ENCODE data around the gene ANKRD44. TPM values are rescaled to one million over a fixed set of nuclear protein-coding genes. Genes with fewer than 3 reads are reported as not detected.

The ANKRD44 gene
- total RNA-seq, 2 experiments from 2014 or later, result 223 to 283 TPM

DNA sequence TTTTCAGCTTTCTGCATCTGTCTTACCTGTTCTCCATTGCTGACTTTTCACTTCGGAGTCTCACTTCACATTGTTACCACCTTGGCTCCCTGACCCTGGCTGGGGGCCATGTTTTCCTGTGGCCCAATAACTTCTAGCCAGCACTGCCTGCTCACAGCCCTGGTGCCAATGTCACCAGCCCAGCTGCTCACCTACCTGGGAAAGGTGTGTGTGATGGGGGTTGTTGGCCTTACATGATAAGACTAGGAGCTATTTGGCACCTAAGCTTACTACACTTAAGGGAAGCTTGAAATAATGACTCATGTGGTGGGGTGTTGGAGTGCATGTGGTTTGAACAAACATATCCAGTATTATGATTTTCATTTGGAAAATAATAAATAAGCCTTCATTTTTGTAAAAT lies 346.6 kb downstream of the ANKRD44 start:
- Mint-ChIP-seq H3K4me3 (no peak overlapping the region), H3K27ac (no peak overlapping the region), H3K9me3 (peaks cover 19% of the 10 kb centered on the region), H3K36me3 (ENCODE audit: low read depth) (peaks cover 4% of the 10 kb centered on the region), H3K4me1 (peaks cover 24% of the 10 kb centered on the region), H3K27me3 (no peaks in the 10 kb centered on the region)
- ChIA-PET POLR2A (no interaction called here), CTCF (interaction anchor here (1.0 to 1.5 kb wide), 3 partner anchors 8 to 77 kb away, joined by 3 read pairs; no protein-coding TSS in a partner anchor)
- DNase-seq, result no peak

DNA sequence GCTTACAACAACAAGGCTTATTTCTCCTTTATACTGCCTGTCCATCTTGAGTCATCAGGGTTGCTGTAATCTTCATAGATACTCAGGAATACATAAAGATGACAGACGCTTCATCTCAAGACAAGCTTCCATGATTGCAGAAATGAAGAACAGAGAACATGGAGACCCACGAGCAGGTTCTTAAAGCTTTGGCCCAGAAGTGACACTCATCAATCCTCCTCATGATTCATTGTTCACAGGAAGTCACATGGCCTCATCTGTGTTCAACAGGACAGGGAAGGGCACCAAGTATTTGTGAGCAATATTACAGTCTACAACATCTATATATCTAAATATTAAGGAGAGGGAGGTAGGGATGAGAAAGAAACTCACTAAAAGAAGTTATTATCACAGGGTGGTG lies 347.5 kb downstream of the ANKRD44 start:
- Mint-ChIP-seq H3K9me3 (peaks cover 17% of the 10 kb centered on the region), H3K4me3 (no peak overlapping the region), H3K27me3 (no peaks in the 10 kb centered on the region), H3K27ac (peak overlapping the region; percentile 22), H3K36me3 (ENCODE audit: low read depth) (peaks cover 4% of the 10 kb centered on the region), H3K4me1 (peaks cover 24% of the 10 kb centered on the region)
- ChIA-PET CTCF (interaction anchor here (0.7 to 1.5 kb wide), 2 partner anchors 9 to 25 kb away, joined by 3 read pairs; no protein-coding TSS in a partner anchor), POLR2A (no interaction called here)
- DNase-seq, result no peak

DNA sequence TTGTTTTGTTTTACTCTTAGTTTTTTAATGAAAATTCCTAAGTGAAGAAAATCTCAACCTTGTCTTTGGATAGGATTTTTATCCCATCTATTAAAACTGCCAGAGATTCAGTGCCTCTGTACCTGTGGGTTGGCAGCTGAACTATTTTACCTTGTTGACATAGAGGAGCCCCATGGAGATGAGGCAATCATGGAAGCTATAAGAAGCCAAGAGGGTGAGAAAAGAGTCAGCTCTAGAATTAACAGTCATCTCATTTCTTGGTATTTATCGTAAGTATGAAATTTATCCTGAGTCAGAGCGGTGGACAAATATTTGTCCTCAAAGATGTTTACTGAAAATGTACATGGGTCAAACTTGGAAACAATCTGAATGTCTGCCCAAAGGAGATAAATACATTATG lies 348.3 kb downstream of the ANKRD44 start:
- peaks cover 24% of the 10 kb centered on the region for H3K4me1 Mint-ChIP-seq
- DNase-seq, result no peak
- no peak overlapping the region for H3K27ac Mint-ChIP-seq
- H3K36me3 Mint-ChIP-seq (ENCODE audit: low read depth), result peaks cover 4% of the 10 kb centered on the region
- ChIA-PET POLR2A (interaction anchor here (0.5 to 1.0 kb wide), 2 partner anchors 9 to 35 kb away, joined by 4 to 5 read pairs; no protein-coding TSS in a partner anchor), CTCF (interaction anchor here (1.0 kb wide), 1 partner anchor 8 kb away, joined by 4 read pairs; no protein-coding TSS in a partner anchor)
- no peak overlapping the region for H3K4me3 Mint-ChIP-seq
- H3K9me3 Mint-ChIP-seq, result peaks cover 14% of the 10 kb centered on the region
- H3K27me3 Mint-ChIP-seq, result no peaks in the 10 kb centered on the region

DNA sequence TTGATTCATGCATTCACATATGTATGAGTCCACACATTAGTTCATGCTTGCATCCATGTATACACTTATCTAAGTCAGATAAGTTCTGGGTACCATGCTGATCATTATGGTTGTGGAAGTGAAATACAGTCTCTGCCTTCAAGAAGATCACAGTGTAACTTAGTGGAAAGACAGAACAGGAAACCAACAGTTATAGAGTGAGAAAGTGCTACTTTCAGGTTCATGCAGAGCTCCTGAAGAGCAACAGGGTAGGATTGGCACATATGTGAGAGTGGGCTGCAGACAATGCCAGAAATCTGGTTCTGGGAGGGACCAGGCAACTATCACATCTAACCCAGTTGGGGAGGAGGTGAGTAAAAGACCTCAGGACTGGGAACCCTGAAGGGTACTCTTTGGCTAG lies 348.7 kb downstream of the ANKRD44 start:
- H3K4me1 Mint-ChIP-seq, result peaks cover 24% of the 10 kb centered on the region
- DNase-seq, result no peak
- POLR2A ChIA-PET, result interaction anchor here (0.5 to 1.0 kb wide), 3 partner anchors 8 to 46 kb away, joined by 3 to 5 read pairs (median 4); no protein-coding TSS in a partner anchor
- H3K27me3 Mint-ChIP-seq, result no peaks in the 10 kb centered on the region
- peaks cover 14% of the 10 kb centered on the region for H3K9me3 Mint-ChIP-seq
- CTCF ChIA-PET, result interaction anchor here (1.0 kb wide), 1 partner anchor 8 kb away, joined by 4 read pairs; no protein-coding TSS in a partner anchor
- H3K36me3 Mint-ChIP-seq (ENCODE audit: low read depth), result peaks cover 4% of the 10 kb centered on the region
- H3K4me3 Mint-ChIP-seq, result no peak overlapping the region
- H3K27ac Mint-ChIP-seq, result no peak overlapping the region

DNA sequence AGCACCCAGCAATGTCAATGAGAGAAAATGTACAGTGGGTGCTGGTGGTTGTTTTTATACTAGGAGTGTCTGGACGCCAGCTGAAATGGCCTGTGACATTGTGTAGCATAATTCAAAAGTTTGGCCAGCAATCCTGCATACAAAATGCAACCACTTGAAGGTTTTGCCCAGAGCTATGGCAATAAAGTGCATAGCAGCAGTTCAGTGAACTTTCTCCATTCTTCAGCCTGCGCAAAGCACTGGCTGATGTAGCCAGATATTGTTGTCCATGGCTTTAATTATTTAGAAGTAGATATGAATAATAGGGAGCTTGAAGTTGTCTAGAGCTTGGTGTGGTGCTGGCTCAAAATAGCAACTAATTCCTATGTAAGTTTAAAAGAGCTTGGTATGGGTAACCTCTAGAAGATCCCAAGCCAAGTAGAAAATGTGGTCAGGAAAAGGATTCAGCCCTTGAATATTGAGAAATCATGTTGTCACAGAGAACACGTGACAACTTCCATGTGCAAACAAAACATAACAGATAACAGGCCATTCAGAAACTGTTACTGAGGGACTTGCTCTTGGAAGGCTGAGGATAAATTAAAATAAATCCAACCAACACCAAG lies 350.7 kb downstream of the ANKRD44 start:
- H3K4me3 Mint-ChIP-seq, result no peak overlapping the region
- ChIA-PET CTCF (interaction anchor here (1.0 to 1.4 kb wide), 2 partner anchors 11 to 20 kb away, joined by 3 to 4 read pairs; no protein-coding TSS in a partner anchor), POLR2A (no interaction called here)
- H3K27ac Mint-ChIP-seq, result no peak overlapping the region
- DNase-seq, result no peak
- H3K36me3 Mint-ChIP-seq (ENCODE audit: low read depth), result peaks cover 4% of the 10 kb centered on the region
- H3K4me1 Mint-ChIP-seq, result peaks cover 24% of the 10 kb centered on the region
- no peaks in the 10 kb centered on the region for H3K27me3 Mint-ChIP-seq
- peaks cover 11% of the 10 kb centered on the region for H3K9me3 Mint-ChIP-seq

DNA sequence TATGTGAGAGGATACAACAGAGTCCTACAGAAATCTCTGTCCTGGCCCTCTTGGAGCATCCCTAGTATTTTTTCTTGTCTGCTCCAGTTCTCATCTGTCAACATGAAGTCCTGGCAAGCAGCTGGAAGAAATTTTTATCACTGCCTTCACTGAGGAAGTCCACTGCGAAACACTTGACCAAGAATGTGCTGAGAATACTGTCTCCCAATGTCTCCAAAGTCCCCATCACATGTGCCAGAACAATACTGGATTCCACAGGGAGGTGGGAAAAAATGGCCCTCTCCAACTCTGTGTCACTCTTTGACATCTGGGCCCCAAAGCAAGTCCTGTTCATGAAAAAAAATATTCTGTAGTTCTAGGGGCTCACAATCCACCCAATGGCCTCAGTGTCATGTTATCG lies 351.3 kb downstream of the ANKRD44 start:
- no peak for DNase-seq
- Mint-ChIP-seq H3K27ac (no peak overlapping the region), H3K9me3 (peaks cover 11% of the 10 kb centered on the region), H3K4me3 (no peak overlapping the region), H3K27me3 (no peaks in the 10 kb centered on the region), H3K36me3 (ENCODE audit: low read depth) (peaks cover 4% of the 10 kb centered on the region), H3K4me1 (peaks cover 24% of the 10 kb centered on the region)
- ChIA-PET CTCF (interaction anchor here (1.0 to 1.4 kb wide), 2 partner anchors 11 to 20 kb away, joined by 3 to 4 read pairs; no protein-coding TSS in a partner anchor), POLR2A (no interaction called here)

DNA sequence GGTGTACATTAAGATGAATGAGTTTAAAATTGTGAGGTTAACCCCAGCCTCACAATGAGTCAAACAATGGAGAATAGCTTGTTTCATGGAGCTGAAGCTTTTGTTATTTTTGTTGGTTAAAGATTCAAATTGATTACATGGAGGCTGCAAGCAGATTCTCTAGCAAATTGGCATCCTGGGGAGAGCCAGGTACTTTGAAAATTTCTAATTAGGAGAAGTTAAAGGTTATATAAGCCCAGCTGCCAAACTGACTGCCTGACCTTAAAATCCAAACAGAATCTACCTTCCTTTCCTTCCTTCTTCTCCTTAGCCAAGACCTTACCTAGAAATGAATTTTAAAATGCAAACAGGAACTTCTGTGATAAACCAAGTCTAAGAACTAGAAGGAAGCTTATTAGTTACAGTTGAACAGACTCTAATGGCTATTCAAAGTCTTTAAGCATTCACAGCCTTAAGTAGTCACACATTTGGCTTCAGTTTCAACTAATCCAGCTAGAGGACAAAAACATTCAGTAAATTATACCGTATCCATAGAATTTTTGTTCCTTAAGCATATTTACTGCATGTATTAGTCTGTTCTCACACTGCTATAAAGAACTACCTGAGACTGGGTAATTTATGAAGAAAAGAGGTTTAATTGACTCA lies 352.6 kb downstream of the ANKRD44 start:
- Mint-ChIP-seq H3K27me3 (no peaks in the 10 kb centered on the region), H3K36me3 (ENCODE audit: low read depth) (peaks cover 2% of the 10 kb centered on the region), H3K27ac (no peak overlapping the region), H3K9me3 (peaks cover 9% of the 10 kb centered on the region), H3K4me1 (peaks cover 19% of the 10 kb centered on the region), H3K4me3 (no peak overlapping the region)
- POLR2A ChIA-PET, result interaction anchor here (0.6 kb wide), 1 partner anchor 40 kb away, joined by 3 read pairs; no protein-coding TSS in a partner anchor
- CTCF ChIA-PET, result interaction anchor here (1.3 to 1.4 kb wide), 2 partner anchors 14 to 16 kb away, joined by 3 to 5 read pairs; no protein-coding TSS in a partner anchor
- no peak for DNase-seq

DNA sequence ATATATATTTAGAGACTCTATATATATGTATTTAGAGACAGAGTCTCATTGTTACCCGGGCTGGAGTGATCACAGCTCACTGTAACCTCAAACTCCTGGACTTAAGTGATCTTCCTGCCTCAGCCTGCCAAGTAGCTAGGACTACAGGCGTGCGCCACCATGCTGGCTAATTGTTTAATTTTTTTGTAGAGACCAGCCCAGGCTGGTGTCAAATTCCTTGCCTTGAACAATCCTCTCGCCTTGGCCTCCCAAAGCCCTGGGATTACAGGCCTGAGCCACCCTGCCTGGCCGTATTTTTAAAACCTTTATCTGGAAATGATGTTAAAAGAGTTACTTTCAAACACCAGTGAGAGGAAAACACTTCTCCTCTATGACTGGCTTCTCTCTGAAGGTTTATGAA lies 353.1 kb downstream of the ANKRD44 start:
- Mint-ChIP-seq H3K27me3 (no peaks in the 10 kb centered on the region), H3K36me3 (ENCODE audit: low read depth) (no peaks in the 10 kb centered on the region), H3K27ac (no peak overlapping the region), H3K4me3 (no peak overlapping the region), H3K9me3 (peaks cover 7% of the 10 kb centered on the region), H3K4me1 (peaks cover 15% of the 10 kb centered on the region)
- CTCF ChIA-PET, result interaction anchor here (0.8 to 1.4 kb wide), 4 partner anchors 14 to 26 kb away, joined by 3 to 5 read pairs (median 3); no protein-coding TSS in a partner anchor
- DNase-seq, result no peak
- POLR2A ChIA-PET, result no interaction called here

DNA sequence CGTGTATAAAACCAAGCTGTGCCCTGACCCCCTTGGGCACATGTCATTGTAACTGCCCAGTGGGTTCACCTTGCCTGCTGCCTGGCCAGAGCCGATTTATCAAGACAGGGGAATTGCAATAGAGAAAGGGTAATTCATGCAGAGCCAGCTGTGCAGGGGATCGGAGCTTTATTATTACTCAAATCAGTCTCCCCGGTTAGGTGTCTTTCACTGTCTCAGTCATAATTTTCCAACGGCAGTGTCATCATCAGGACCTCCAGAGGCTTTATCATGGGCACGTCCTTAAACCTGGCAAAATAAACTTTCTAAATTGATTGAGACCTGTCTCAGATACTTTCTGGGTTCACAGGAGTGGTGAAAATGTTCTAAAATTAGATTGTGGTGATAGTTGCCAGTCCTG lies 354.5 kb downstream of the ANKRD44 start:
- CTCF ChIA-PET, result interaction anchor here (1.0 to 1.9 kb wide), 3 partner anchors 13 to 21 kb away, joined by 3 to 5 read pairs (median 4); no protein-coding TSS in a partner anchor
- Mint-ChIP-seq H3K4me1 (peaks cover under 1% of the 10 kb centered on the region), H3K27ac (no peak overlapping the region), H3K4me3 (no peak overlapping the region), H3K27me3 (peaks cover 4% of the 10 kb centered on the region), H3K36me3 (ENCODE audit: low read depth) (no peaks in the 10 kb centered on the region), H3K9me3 (peaks cover 7% of the 10 kb centered on the region)
- no peak for DNase-seq
- POLR2A ChIA-PET, result no interaction called here

DNA sequence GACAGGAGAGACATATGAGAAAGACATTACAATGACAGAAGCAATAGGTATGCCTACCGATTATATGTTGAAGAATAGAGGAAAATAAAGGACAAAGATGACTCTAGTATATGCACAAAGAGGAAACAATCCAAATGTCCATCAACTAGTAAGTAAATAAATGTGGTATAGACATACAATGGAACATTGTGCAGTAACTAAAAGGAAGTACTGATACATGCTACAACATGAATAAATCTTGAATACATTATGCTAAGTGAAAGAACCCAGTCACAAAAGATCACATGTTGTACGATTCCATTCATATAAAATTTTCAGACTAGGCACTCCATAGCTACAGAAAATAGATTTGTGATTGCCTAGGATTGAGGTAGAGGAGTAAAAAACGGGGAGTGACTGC lies 355.5 kb downstream of the ANKRD44 start:
- no peaks in the 10 kb centered on the region for H3K36me3 Mint-ChIP-seq (ENCODE audit: low read depth)
- peaks cover 6% of the 10 kb centered on the region for H3K9me3 Mint-ChIP-seq
- DNase-seq, result no peak
- H3K27ac Mint-ChIP-seq, result no peak overlapping the region
- no peak overlapping the region for H3K4me3 Mint-ChIP-seq
- H3K27me3 Mint-ChIP-seq, result peaks cover 6% of the 10 kb centered on the region
- H3K4me1 Mint-ChIP-seq, result no peaks in the 10 kb centered on the region
- ChIA-PET CTCF (interaction anchor here (0.6 to 1.9 kb wide), 3 partner anchors 12 to 542 kb away, joined by 3 to 5 read pairs (median 3); no protein-coding TSS in a partner anchor), POLR2A (no interaction called here)

DNA sequence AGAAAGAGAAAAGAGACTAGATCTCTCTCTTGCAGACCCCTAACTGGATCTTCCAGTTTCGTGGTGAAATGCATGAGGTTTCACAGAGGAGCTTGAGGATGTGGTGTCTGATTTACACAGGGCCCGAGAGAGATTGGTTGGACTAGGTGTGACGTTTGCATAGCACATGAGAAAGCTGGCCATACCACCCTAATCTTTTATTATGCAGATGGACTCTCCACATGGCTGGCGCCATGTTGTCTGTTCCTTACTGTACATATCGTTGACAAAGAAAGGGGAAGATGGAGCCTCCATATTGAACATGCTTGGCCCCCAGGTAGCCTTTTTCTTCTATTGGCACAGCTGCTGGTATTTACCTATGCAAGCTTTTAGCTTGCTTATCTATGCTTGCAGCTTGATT lies 356.6 kb downstream of the ANKRD44 start:
- Mint-ChIP-seq H3K27me3 (peaks cover 6% of the 10 kb centered on the region), H3K4me1 (no peaks in the 10 kb centered on the region), H3K9me3 (peaks cover 4% of the 10 kb centered on the region), H3K4me3 (no peak overlapping the region), H3K36me3 (ENCODE audit: low read depth) (no peaks in the 10 kb centered on the region), H3K27ac (no peak overlapping the region)
- POLR2A ChIA-PET, result interaction anchor here (0.6 kb wide), 1 partner anchor 8 kb away, joined by 5 read pairs; no protein-coding TSS in a partner anchor
- CTCF ChIA-PET, result interaction anchor here (0.6 to 1.6 kb wide), 5 partner anchors 18 to 430 kb away, joined by 3 to 6 read pairs (median 3); no protein-coding TSS in a partner anchor
- DNase-seq, result no peak

DNA sequence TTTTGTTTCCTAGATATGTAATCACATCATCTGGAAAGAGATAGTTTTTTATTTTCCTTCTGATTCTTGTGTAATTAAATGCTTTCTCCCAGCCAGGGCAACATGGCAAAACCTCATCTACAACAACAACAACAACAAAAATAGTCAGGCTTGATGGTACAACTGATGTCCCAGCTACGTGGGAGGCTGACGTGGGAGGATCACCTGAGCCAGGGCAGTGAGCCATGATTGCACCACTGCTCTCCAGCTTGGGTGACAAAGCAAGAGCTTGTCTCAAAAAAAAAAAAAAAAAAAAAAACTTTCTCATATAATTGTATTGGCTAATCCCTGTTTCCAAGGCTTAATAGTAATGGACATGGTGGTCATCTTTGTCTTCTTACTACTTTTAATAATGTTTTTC lies 357.6 kb downstream of the ANKRD44 start:
- no peak overlapping the region for H3K4me3 Mint-ChIP-seq
- CTCF ChIA-PET, result interaction anchor here (0.6 to 1.6 kb wide), 5 partner anchors 20 to 777 kb away, joined by 3 to 6 read pairs (median 3); no protein-coding TSS in a partner anchor
- DNase-seq, result no peak
- H3K27me3 Mint-ChIP-seq, result peaks cover 6% of the 10 kb centered on the region
- H3K9me3 Mint-ChIP-seq, result no peaks in the 10 kb centered on the region
- no peaks in the 10 kb centered on the region for H3K36me3 Mint-ChIP-seq (ENCODE audit: low read depth)
- H3K27ac Mint-ChIP-seq, result no peak overlapping the region
- H3K4me1 Mint-ChIP-seq, result no peaks in the 10 kb centered on the region
- POLR2A ChIA-PET, result interaction anchor here (0.6 kb wide), 1 partner anchor 28 kb away, joined by 3 read pairs; no protein-coding TSS in a partner anchor

DNA sequence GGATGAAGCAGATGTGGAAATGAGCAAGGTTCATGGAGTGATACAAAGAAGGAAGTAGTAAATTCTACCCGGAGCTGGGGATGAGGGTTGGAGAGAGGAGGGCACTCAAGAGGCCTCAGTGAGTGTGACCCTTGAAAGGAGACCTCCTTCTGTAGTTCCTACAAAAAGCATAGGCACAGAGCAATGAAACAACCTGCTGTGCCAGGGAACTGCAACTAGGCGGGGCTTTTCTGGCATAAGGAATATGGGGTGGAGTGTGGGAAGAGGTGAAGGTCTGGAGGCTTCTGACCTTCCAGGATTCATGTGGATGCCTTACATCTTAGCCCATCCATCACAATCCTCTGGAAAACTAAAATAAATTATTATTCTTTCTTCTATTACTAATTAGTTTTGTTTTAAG lies 358.6 kb downstream of the ANKRD44 start:
- ChIA-PET CTCF (interaction anchor here (0.5 to 1.0 kb wide), 2 partner anchors 9 to 735 kb away, joined by 4 read pairs; no protein-coding TSS in a partner anchor), POLR2A (no interaction called here)
- DNase-seq, result no peak
- Mint-ChIP-seq H3K27me3 (peaks cover 8% of the 10 kb centered on the region), H3K4me3 (no peak overlapping the region), H3K27ac (no peak overlapping the region), H3K36me3 (ENCODE audit: low read depth) (no peaks in the 10 kb centered on the region), H3K4me1 (no peaks in the 10 kb centered on the region), H3K9me3 (peaks cover 2% of the 10 kb centered on the region)

Data from activated CD4-positive, alpha-beta T cell treated with anti-CD3 and anti-CD28 coated beads, Interleukin-2, amount 10 ng/mL, durations not matched to agents 7 days and 5 days (primary cell).